ENCODE results near the gene NSFL1C.

DNA sequence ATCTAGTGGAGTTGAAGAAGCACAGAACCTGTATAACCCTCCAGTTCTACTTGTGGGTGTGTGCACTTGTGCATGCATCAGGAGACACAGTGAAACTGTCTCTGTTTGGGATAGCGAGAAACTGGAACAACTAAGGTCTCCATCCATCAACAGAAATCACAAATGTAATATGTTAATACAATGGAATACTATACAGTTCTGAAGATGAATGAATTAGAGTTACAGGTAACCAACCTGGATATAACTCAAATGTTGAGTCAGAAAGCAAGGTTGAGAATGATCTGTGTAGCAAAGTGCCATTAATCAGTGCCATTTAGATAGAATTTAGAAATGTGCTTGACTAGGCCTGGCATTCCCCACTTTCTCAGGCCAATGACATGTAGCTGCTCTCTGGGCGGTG, 4.6 kb upstream of the NSFL1C start:
- TF ChIP-seq, protein P1, sequence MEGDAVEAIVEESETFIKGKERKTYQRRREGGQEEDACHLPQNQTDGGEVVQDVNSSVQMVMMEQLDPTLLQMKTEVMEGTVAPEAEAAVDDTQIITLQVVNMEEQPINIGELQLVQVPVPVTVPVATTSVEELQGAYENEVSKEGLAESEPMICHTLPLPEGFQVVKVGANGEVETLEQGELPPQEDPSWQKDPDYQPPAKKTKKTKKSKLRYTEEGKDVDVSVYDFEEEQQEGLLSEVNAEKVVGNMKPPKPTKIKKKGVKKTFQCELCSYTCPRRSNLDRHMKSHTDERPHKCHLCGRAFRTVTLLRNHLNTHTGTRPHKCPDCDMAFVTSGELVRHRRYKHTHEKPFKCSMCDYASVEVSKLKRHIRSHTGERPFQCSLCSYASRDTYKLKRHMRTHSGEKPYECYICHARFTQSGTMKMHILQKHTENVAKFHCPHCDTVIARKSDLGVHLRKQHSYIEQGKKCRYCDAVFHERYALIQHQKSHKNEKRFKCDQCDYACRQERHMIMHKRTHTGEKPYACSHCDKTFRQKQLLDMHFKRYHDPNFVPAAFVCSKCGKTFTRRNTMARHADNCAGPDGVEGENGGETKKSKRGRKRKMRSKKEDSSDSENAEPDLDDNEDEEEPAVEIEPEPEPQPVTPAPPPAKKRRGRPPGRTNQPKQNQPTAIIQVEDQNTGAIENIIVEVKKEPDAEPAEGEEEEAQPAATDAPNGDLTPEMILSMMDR (IDR thresholded peaks at IDR 0.05; ENCODE audit: borderline replicate concordance, extremely low read depth, low read length, poor library complexity, severe bottlenecking) = no peak
- no peak for TF ChIP-seq EZH2 (IDR thresholded peaks at IDR 0.05; ENCODE audit: borderline replicate concordance, low read depth, low read length, severe bottlenecking)
